ENCODE measurements around the gene CHD6.

CHD6 gene, protein sequence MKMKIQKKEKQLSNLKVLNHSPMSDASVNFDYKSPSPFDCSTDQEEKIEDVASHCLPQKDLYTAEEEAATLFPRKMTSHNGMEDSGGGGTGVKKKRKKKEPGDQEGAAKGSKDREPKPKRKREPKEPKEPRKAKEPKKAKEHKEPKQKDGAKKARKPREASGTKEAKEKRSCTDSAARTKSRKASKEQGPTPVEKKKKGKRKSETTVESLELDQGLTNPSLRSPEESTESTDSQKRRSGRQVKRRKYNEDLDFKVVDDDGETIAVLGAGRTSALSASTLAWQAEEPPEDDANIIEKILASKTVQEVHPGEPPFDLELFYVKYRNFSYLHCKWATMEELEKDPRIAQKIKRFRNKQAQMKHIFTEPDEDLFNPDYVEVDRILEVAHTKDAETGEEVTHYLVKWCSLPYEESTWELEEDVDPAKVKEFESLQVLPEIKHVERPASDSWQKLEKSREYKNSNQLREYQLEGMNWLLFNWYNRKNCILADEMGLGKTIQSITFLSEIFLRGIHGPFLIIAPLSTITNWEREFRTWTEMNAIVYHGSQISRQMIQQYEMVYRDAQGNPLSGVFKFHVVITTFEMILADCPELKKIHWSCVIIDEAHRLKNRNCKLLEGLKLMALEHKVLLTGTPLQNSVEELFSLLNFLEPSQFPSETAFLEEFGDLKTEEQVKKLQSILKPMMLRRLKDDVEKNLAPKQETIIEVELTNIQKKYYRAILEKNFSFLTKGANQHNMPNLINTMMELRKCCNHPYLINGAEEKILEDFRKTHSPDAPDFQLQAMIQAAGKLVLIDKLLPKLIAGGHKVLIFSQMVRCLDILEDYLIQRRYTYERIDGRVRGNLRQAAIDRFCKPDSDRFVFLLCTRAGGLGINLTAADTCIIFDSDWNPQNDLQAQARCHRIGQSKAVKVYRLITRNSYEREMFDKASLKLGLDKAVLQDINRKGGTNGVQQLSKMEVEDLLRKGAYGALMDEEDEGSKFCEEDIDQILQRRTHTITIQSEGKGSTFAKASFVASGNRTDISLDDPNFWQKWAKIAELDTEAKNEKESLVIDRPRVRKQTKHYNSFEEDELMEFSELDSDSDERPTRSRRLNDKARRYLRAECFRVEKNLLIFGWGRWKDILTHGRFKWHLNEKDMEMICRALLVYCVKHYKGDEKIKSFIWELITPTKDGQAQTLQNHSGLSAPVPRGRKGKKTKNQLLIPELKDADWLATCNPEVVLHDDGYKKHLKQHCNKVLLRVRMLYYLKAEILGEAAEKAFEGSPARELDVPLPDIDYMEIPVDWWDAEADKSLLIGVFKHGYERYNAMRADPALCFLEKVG (N-terminal part only)

DNA sequence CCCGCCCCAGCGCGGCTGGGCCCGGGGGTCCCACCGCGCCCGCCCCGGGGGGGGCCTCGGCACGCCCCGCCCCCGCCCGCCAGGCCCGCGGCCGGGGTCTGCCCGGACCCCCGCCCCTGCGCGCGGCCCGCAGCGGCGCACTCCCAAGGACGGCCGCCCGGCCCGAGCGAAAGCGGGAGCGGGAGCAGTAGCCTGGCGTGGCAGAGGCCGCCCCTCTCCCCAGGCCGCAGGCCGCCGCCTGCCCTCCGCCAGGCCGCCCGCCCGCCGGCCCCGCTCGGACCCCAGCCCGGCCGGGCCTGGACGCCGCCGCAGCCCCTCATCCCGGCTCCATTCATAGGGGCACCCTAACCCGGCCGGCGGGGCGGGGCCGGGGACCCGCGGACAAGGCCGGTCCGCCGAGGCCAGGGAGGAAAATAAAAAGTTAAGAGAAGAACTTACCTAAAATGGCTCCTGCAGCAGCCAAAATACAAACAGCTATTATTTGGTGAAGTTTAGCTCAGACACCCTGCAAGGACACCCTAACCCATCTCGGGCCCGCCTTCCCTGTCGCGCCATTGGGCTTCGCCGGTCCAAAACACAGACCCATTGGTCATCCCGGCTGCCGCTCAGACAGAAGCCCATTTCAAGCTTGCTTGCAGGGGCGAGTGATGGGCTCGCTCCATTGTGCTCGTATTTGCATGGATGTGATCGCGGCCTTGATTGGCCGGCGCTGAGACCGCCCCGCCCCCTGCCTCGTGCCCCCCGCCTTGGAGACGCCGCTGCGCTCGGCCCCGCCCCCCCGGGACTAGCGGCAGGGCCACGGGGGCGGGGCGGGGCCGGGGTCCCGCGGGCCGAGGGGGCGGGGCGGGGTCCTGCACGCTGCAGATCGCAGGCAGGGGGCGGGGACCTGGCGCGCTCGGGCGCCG lies at the start of gene CHD6:
Gene CHD6 (minus strand): TSS at position 476 of the 905 bp plus-strand sequence. CDS start 67,040 bp downstream, outside the sequence.
- peak; percentile 98 for DNase-seq

DNA sequence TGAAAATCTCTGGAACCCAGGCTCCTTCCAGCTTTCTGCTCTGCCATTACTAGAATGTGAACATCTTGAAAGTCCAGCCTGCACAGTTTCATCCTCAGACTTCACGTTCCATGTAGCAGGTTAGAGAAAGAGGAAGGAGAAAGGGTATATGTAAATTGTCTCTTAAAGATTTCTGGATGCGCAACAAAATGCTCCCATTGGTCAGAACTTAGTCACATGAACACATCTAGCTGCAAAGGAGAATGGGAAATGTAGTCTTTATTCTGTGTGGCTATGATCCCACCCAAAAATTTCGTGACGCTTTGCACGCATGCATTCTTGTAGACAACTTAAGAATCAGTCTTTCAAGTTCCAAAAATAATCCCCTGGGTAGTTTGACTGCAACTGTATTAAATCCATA lies 46.4 kb upstream of the CHD6 start:
- peak; percentile 19 for DNase-seq

DNA sequence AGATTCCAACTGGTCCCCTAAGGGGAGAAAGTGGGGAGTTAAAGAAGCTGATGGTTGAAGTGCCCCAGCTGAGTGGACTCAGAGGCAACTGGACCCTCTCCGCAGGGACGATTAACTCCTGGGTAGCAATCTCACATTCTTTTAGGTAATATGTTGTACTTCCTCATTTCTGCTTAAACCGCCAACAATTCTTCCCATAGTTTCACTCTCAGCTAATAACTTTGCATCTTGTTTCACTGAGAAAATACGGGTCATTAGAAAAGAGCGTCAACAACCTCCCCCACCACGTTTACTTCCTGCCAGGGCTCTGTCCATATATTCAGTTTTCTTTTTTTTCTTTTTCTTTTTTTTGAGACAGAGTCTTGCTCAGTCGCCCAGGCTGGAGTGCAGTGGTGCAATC lies 39.5 kb upstream of the CHD6 start:
- no peak for DNase-seq

DNA sequence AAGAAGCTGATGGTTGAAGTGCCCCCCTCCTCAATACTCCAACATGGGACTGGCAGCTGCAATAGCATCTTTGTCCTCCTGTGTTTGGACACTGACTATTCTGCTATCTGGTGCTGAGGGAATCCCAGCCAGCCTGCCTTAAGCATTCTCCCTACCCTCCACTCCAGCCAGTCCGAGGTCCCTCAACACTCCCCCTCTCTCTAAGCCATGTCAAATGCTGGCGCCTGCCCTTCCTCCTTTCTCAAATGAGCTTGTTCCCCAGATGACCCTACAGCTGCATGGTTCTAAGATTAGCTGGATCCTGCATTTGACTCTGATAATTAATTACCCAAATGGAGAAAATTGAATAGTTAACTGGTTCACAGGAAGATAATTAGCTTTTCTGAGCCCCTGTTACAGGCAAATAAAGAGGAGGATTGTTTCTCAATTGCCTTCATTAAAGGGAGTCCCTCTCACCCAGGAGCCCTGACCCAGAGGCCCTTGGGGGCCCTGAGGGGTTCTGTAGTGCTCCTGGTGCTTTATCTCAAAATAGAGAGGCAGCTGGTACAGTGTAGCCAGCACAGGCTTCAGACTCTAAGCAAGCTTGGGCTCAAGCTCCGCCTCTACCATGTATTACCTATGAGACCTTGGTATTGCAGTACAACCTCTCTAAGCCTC lies 37.9 kb upstream of the CHD6 start:
- DNase-seq, result no peak

DNA sequence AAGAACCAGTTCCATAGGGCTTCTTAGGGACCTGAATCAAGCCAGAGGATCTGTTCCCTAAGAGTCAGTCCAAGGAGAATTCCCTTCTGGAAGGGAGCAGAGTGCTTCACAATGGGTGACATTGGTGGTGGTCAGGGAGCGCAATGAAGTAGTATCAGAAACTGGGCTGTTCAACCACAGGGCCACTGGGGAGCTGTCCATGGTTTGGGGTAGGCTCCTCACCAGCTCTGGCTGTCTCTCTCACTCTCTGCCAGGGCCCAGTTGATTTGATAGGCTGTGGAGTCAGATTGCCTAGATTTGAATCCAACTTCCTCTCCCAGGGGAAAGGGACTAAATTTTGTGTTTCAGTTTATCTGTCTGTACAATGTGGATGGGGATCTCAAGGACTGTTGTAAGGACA lies 36.7 kb upstream of the CHD6 start:
- DNase-seq, result no peak

DNA sequence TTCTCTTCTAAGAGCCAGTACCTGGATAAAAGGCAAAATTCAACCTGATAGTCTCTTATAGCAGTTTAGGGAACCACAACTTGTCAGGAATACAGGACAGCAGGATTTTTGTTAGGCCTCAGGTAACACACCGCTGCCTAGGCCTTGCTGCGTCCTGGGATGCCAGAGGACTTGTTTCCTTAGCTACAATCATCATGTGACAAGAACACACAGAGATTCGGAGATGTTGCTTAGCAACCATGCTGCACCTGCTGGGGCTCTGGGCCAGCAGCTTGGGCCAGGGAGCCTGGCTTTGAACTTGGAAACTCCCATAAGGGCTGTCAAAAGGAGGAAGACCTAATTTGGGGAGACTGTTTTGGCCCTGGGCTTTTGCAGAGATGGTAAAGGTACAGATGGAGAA lies 36.1 kb upstream of the CHD6 start:
- peak; percentile 2 for DNase-seq

DNA sequence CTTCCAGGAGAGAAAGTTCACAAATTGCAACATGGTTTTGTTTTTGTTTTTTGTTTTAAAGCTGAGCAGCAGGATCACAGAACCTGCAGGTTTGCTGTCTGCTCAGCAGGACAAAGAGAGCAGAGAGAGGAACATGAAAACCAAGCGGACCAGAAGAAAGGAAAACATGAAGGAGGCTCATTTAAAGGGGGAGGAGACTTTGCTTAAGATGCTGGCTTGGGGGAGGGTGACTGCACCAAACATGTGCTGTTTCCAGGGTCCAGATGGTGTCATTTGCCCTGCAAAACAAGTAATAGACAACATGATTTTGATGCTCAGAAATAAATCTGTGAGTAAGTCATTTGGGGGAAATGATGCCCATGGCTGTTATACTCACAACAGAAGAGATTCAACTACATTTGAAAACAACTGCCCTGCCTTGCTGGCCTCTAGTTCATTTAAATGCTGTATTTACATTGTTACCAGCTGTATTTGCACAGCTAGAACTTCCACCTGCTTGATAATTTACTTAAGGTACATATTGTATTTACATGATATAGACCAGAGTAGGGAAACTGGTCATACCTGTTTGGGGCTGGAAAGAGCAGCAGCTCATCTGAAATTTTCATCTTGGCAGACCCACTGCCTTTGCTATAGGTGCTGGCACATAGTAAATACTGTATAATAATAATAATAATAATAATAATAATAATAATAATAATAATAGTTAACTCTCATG lies 32.2 kb upstream of the CHD6 start:
- DNase-seq, result peak; percentile 44

DNA sequence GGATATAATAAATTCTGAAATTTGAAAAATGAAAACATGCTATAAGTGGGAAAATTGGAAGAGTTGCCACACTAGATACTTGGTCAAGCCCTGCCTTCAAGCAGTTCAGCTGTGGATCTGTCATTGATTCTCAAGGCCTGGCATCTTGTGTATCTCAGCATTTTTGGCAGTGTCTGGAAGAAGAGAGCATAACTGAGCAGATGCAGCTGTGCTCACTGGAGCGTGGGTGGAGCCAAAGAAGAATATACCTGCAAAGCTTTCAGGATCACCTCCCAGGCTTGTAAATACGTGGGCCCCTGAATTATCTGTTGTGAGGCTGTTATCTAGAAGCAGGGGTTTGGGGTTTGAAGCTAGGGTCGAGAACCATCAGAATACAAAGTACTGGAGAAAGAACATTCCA lies 31.3 kb upstream of the CHD6 start:
- DNase-seq, result no peak

DNA sequence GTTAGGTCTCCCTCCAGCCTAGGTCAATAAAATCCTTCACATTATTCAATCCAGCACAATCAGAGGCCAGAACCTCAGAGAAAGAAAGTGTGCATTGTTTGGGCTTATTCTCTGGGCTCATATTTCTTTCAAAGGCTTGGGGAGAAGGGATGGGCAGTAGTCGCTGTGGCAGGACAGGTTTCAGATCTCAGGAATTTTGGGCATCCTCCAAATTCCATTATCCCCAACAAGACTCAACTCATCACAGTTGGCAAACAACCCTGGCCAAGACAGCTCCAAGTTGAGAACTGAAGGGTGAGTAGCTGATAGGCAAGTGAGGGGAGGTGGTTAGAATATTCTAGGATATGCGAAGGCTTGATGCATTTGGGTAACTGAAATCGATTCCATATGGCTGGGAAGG lies 27.2 kb upstream of the CHD6 start:
- DNase-seq, result no peak

DNA sequence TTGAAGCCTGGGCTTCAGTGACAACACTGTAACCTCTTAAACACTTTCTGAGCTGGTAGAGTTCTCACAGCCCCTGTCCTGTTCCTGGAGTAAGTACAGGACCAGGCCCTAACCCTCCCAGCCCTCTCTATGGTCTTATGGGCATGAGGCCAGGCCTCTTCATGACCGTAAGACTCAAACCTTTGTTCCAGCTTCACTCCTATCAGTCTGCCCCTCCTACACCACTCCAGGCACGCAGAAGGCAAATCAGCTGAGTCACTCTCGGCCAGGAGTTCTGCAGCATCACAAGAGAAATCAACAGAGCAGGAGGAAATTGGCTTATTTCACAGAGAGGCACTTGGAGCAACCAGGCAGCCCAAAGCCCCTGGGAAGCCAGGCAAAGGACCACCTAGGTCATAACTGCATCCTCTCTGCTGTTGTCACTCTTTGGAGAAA lies 25.3 kb upstream of the CHD6 start:
- peak; percentile 51 for DNase-seq

DNA sequence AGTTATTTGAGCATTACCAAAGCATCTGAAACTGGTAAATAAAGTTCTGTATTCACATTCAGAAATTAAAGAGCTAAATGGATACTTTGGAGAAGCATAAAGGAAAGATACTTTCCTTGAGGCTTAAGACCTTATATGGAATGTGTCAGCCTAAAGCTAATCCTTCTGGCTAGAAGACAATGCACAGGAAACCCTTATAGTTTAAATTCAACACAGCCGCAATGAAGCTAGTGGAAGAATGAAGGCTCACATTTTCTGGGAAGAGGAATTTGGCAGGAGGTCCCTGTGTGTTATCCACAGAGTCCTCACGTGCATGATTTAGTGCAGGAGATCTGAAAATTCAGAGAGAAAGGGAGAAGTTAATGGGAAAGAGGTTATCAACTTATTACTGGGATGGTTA lies 21.5 kb upstream of the CHD6 start:
- no peak for DNase-seq

DNA sequence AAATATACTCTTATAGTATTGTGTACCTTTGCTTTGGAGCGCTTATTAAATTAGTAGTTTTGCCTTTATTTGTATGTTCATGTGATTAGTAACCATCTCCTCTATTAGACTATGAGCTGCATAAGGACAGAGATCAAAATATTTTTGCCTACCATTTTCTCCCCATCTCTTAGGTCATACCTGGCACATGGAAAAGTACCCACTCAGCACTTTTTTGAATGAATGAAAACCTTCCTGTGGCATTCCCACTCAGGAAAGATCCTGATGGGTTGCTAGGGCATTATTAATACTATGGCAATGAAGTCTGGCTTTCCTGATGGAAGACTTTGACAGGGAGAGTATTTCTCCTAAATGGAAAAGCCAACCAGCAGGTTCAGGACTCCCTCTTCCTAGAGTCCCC lies 20.3 kb upstream of the CHD6 start:
- no peak for DNase-seq

DNA sequence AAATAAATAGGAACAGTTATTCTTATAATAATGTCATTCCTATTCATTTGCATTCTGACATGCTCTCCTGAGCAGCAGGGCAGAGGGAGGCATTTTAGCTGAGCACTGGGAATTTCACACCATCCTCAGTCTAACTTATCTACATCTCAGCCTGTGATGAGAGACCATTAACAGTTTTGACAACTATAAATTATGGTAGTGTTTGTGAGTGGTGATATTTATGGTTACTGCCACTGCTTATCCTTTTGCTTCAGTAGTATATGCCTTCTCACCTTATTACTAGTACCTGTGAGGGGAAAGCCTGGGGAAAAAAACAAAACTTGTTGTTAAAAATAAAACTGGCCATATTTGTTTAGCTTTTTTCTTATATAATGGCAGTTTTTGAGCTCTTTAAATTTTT lies 17.0 kb upstream of the CHD6 start:
- DNase-seq, result no peak

DNA sequence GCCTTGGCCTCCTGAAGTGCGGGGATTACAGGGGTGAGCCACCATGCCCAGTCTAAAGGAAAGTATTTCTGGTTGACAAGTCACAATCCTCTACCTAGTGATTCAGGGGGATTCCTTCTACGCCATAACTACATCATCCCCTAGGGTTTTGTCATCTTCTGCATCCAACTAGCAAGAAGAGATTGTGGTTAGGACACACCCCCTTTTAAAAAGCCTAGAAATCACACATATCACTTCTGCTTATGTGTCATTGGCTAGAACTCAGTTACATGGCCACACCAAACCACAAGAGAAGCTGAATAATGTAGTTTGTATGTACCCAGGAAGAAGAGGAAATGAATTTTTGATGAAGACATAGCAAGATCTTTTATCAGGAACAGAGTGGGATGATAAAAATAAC lies 14.7 kb upstream of the CHD6 start:
- no peak for DNase-seq

DNA sequence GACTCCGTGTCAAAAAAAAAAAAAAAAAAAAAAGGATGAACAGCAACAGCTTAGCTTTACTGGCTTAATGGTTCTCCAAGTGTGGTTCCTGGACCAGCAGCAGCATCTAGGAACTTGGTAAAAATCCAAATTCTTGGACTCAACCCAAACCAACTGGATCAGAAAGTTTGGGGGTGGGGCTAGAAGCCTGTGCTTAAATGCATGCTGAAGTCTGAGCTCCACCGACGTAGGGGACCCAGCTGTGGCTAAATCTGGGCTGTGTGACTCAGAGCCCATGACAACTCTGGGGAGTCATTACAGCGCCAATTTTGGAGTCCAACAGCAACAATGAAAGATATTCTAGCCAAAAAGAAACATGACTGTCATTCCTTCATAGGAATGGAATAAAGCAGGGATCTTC lies 13.6 kb upstream of the CHD6 start:
- DNase-seq, result no peak

DNA sequence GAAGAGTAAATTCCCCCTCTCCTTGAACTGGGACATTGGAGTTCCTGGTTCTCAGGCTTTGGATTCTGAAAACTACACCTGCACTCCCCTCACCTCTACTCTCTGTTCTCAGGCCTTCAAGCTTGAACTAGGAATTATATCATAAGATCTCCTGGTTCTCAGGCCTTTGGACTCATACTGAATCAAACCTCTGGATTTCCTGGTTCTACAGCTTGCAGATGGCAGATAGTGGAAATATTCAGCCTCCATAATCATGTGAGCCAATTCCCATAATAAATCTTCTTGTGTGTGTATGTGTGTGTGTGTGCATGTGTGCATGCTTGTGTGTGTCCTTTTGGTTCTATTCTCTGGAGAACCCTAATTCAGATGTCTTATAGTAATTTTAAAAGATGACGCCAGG lies 12.7 kb upstream of the CHD6 start:
- no peak for DNase-seq

DNA sequence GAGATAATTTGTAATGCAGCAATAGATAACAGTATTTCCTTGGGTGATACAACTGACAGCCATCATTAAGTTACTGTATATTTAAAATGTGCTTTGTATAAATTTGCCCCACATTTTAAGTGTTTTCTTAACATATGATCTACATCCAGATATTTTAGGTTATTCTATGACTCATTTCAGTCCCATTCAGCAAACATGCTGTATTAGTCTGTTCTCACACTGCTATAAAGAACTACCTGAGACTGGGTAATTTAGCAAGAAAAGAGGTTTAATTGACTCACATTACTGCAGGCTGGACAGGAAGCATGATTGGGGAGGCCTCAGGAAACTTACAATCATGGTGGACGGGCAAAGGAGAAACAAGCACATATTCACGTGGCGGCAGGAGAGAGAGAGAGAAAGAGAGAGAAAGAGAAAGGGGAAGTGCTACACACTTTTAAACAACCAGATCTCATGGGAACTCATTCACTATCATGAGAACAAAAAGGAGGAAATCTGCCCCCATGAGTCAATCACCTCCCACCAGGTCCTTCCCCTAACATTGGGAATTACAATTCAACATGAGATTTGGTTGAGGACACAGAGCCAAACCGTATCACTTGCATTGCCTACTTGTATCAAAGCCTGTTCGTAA lies 9.6 kb upstream of the CHD6 start:
- DNase-seq, result no peak

DNA sequence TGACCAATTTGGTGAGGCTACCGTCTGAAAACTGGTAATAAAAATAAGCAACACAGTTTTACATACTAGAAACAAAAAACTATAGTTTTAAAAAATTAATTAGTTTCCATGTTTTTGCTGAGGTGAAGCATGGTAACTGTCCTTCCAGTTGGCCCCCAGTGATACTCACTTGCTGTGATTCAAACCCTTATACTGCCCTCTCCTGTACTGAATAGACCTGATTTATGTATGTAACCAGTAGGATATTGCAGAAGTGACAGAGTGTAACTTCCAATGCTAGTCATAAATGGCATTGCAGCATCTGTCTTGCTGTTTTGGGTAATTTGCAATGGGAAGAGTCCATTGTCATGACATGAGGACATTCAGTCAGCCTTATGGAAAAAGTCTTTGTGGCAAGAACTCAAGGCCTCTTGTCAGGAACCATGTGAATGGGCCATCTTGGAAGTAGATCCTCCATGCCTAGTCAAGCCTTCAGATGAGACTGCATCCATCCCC lies 8.9 kb upstream of the CHD6 start:
- no peak for DNase-seq

DNA sequence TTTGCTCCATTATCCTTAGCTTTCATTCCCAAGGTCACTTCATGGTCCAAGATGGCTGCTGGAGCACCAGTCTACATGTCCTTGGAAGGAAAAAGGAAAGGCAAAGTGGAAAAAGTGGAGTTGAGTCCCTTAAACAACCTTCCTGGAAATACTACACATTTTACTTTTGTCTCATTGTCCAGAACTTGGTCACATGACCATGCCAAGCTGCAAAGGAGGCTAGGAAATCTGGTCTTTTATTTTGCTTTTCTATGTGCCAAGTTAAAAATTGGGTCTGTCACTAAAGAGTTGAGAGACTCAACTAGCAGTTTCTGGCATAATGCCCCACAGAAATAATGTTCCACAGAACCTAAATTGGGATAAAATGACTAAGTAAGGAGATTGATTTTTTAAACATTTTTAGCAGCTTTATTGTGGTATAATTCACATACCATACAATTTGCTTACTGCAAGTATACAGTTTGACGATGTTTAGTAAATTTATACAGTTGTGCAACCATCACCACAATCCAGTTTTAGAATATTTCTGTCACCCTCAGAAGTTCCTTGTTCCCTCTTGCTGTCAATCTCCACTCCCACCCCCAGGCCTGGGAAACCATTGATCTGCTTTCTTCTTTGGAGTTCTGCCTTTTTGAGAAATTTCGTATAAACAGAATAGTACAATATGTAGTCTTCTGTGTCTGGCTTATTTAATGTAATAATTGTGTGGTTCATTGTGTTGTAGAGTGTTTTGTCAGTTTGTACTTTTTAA lies 5.6 kb upstream of the CHD6 start:
- DNase-seq, result no peak

Data from NCI-H2227 treated with DMSO at 0.1 percent for 48 hours (cell line).